Caco-2 (cell line): ENCODE data around the gene NLGN4X. TPM values are rescaled to one million over a fixed set of nuclear protein-coding genes. Genes with fewer than 3 reads are reported as not detected.

Experiments used
- BruUV-seq: library from RNA; stranded (reverse); fragments of 400-500 nt; replicated peaks from 2 replicates; lab custom pipeline; 2021; lab: Mats Ljungman, UMichigan
- CTCF ChIA-PET: fragments of 300-600 bp; sonication (Branson Sonifier 250); formaldehyde crosslinking; loops from one replicate; lab custom pipeline; 2022; ENCODE audit warnings: antibody characterized with exemption; lab: Charles Lee
- POLR2A ChIA-PET: fragments of 300-600 bp; sonication (Branson Sonifier 250); formaldehyde crosslinking; loops from one replicate; lab custom pipeline; 2022; ENCODE audit warnings: antibody characterized with exemption; lab: Charles Lee
- DNase-seq, 2 experiments: peaks; one replicate each; pipeline versions ENCODE4 v3.0.0 to v3.0.0-alpha.2; 2020 to 2022
- H3K27me3 ChIP-seq: replicated peaks from 2 replicates; pipeline ENCODE4 v1.6.0; 2011; ENCODE audit warnings: low read length; ENCODE audit not compliant: control insufficient read depth, insufficient read depth
- H3K36me3 ChIP-seq: 2 replicates; pipeline ENCODE4 v1.5.1; 2011; ENCODE audit warnings: low read length; ENCODE audit not compliant: control insufficient read depth, insufficient read depth
- H3K4me1 ChIP-seq: fragments of 250-450 bp; sonication (Bioruptor Pico); 2 replicates; pipeline ENCODE4 v1.5.1; 2020; ENCODE audit warnings: mild to moderate bottlenecking
- H3K4me3 ChIP-seq: 2 replicates; pipeline ENCODE4 v1.5.1; 2011; ENCODE audit warnings: low read depth, mild to moderate bottlenecking, control low read depth, low read length
- H3K9me3 ChIP-seq: fragments of 250-450 bp; sonication (Bioruptor Pico); 2 replicates; pipeline ENCODE4 v1.5.1; 2020; ENCODE audit warnings: mild to moderate bottlenecking, moderate library complexity
- H3K27ac Mint-ChIP-seq: one replicate; pipeline ENCODE4 v1.8.0; 2022; ENCODE audit warnings: mixed read lengths; ENCODE audit not compliant: unreplicated experiment
- H3K27me3 Mint-ChIP-seq: one replicate; pipeline ENCODE4 v1.8.0; 2022; ENCODE audit warnings: mixed read lengths; ENCODE audit not compliant: insufficient read depth, unreplicated experiment
- H3K36me3 Mint-ChIP-seq: one replicate; pipeline ENCODE4 v1.8.0; 2022; ENCODE audit warnings: mild to moderate bottlenecking, mixed read lengths; ENCODE audit not compliant: insufficient read depth, unreplicated experiment
- H3K4me1 Mint-ChIP-seq: one replicate; pipeline ENCODE4 v1.8.0; 2022; ENCODE audit warnings: low read depth, mixed read lengths; ENCODE audit not compliant: unreplicated experiment
- H3K4me3 Mint-ChIP-seq: one replicate; pipeline ENCODE4 v1.8.0; 2022; ENCODE audit warnings: mild to moderate bottlenecking, moderate library complexity, mixed read lengths; ENCODE audit not compliant: unreplicated experiment
- H3K9me3 Mint-ChIP-seq: one replicate; pipeline ENCODE4 v1.8.0; 2022; ENCODE audit warnings: mixed read lengths; ENCODE audit not compliant: unreplicated experiment
- intact Hi-C: fragments of 100-400 bp; cut with micrococcal nuclease; formaldehyde crosslinking; loops from one replicate; pipeline ENCODE4 v1.10.0; 2022; ENCODE audit not compliant: unreplicated experiment
- total RNA-seq: library from RNA; stranded (reverse); gene quantifications from 2 replicates; pipeline ENCODE4 v1.2.3, GENCODE V29; 2022
- TF ChIP-seq, protein P1 (sequence below), 2 experiments: fragments of 200-600 bp in 1 of 2; IDR thresholded peaks; 1 replicate in 1 of 2; 2 replicates in 1 of 2; pipeline versions ENCODE4 v1.5.1 to v1.8.0; 2011 to 2022; ENCODE audit warnings: antibody characterized with exemption in 1 of 2, control low read depth in 1 of 2, inconsistent platforms in 1 of 2, low read depth in 1 of 2, low read length in 1 of 2, mild to moderate bottlenecking in 1 of 2, moderate library complexity in 1 of 2; ENCODE audit not compliant: insufficient read depth in 1 of 2, severe bottlenecking in 1 of 2, unreplicated experiment in 1 of 2

The NLGN4X gene
- total RNA-seq, 1 experiment from 2014 or later = not detected

DNA sequence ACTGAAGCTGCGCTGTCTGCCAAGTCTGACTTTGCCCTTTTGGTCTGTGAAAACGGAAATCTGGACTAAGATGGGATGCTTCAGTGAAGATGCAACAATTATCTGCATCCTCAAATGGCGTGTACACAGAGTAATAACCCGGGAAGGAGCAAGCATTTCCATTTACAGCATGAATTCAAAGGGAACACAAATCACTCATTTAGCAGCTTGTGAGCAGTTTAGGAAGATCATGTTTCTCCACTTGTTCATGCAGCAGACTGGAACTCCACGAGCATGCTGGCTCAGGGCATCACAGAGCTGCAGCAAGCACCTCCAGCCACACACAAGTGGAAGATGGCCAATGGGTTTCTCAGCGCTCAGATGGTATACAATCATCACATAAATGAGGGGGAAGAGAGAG is 175.5 kb downstream of the NLGN4X start:
- no peaks in the 10 kb centered on the region for H3K27me3 ChIP-seq
- Mint-ChIP-seq H3K4me3 (no peak overlapping the region), H3K27ac (no peak overlapping the region), H3K36me3 (no peaks in the 10 kb centered on the region), H3K27me3 (peaks cover 12% of the 10 kb centered on the region), H3K4me1 (no peaks in the 10 kb centered on the region), H3K9me3 (no peaks in the 10 kb centered on the region)
- TF ChIP-seq, protein P1, sequence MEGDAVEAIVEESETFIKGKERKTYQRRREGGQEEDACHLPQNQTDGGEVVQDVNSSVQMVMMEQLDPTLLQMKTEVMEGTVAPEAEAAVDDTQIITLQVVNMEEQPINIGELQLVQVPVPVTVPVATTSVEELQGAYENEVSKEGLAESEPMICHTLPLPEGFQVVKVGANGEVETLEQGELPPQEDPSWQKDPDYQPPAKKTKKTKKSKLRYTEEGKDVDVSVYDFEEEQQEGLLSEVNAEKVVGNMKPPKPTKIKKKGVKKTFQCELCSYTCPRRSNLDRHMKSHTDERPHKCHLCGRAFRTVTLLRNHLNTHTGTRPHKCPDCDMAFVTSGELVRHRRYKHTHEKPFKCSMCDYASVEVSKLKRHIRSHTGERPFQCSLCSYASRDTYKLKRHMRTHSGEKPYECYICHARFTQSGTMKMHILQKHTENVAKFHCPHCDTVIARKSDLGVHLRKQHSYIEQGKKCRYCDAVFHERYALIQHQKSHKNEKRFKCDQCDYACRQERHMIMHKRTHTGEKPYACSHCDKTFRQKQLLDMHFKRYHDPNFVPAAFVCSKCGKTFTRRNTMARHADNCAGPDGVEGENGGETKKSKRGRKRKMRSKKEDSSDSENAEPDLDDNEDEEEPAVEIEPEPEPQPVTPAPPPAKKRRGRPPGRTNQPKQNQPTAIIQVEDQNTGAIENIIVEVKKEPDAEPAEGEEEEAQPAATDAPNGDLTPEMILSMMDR (IDR thresholded peaks at IDR 0.05; ENCODE audit: insufficient read depth in 1 of 2, low read depth in 1 of 2, low read length in 1 of 2, severe bottlenecking in 1 of 2, unreplicated experiment in 1 of 2) = no peak
- ChIA-PET CTCF (no interaction called here), POLR2A (no interaction called here)
- H3K9me3 ChIP-seq = no peaks in the 10 kb centered on the region
- intact Hi-C loops = no loop called here
- no peaks in the 10 kb centered on the region for H3K36me3 ChIP-seq
- H3K4me1 ChIP-seq = no peaks in the 10 kb centered on the region
- H3K4me3 ChIP-seq = no peak overlapping the region
- DNase-seq = no peak
- BruUV-seq = no TSS peak

DNA sequence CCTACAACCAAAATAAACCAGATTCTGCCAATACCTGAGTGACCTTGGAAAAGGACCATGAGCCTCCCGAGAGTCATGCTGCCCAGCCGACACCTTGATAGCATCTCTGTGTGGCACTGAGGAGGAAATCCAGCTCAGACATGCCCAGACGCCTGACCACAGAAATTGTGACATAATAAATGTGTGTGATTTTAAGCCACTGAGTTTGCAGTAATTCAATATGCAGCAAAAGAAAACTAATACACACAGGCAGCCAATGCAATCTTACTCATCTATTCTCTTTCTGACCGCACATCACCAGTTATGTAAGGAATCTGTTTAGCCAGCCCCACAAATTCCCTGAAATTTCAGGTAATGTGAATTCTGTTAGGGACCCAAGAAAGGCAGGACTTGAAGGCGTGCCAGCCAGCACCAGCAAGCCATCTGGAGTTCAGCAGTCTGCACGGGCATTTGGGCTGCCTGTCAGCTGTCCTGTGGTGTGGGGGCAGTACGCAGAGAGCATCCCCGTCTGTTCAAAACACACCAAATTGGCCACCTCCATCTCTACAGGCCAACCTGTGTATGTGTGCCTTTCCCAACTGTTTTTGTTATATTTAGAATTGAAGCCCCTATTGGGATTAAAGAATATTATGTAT is 176.4 kb downstream of the NLGN4X start:
- Mint-ChIP-seq H3K36me3 (no peaks in the 10 kb centered on the region), H3K9me3 (no peaks in the 10 kb centered on the region), H3K4me3 (no peak overlapping the region), H3K27ac (no peak overlapping the region), H3K4me1 (no peaks in the 10 kb centered on the region), H3K27me3 (peaks cover 12% of the 10 kb centered on the region)
- ChIA-PET CTCF (no interaction called here), POLR2A (no interaction called here)
- Histone ChIP-seq H3K36me3 (no peaks in the 10 kb centered on the region), H3K4me1 (no peaks in the 10 kb centered on the region), H3K27me3 (no peaks in the 10 kb centered on the region), H3K9me3 (no peaks in the 10 kb centered on the region), H3K4me3 (no peak overlapping the region)
- intact Hi-C loops = no loop called here
- no TSS peak for BruUV-seq
- no peak for DNase-seq
- TF ChIP-seq, protein P1 (IDR thresholded peaks at IDR 0.05; ENCODE audit: insufficient read depth in 1 of 2, low read depth in 1 of 2, low read length in 1 of 2, severe bottlenecking in 1 of 2, unreplicated experiment in 1 of 2) = no peak

DNA sequence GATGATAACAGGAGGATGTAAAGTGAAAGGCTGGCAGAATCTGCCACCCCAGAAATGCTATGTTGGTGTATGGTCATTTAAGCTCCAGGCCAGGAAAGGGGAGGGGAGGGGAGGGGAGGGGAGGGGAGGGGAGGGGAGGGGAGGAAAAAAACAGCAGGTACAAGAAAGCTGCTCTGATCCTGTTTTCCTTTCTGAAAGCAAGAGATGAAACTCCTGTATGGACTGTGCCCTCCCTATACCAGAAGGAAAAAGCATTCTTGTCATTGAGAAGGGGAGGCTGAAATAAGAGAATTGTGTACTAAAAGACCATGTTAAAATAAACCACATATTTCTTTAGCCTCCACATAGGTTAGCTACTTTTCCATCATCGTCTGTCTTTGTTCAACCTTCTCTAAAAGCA is 179.5 kb downstream of the NLGN4X start:
- TF ChIP-seq, protein P1 (IDR thresholded peaks at IDR 0.05; ENCODE audit: insufficient read depth in 1 of 2, low read depth in 1 of 2, low read length in 1 of 2, severe bottlenecking in 1 of 2, unreplicated experiment in 1 of 2) = no peak
- Histone ChIP-seq H3K9me3 (no peaks in the 10 kb centered on the region), H3K4me1 (no peaks in the 10 kb centered on the region), H3K36me3 (no peaks in the 10 kb centered on the region), H3K4me3 (no peak overlapping the region), H3K27me3 (no peaks in the 10 kb centered on the region)
- H3K27me3 Mint-ChIP-seq = peaks cover 12% of the 10 kb centered on the region
- BruUV-seq = no TSS peak
- POLR2A ChIA-PET = no interaction called here
- H3K4me1 Mint-ChIP-seq = no peaks in the 10 kb centered on the region
- no peaks in the 10 kb centered on the region for H3K9me3 Mint-ChIP-seq
- H3K36me3 Mint-ChIP-seq = no peaks in the 10 kb centered on the region
- intact Hi-C loops = no loop called here
- no peak for DNase-seq
- H3K4me3 Mint-ChIP-seq = no peak overlapping the region
- no peak overlapping the region for H3K27ac Mint-ChIP-seq
- CTCF ChIA-PET = no interaction called here
